ENCODE data around the gene PPFIA2.

PPFIA2 gene

GRCh38 chr12:81222846-81223592 lies 536.1 kb downstream of the PPFIA2 start:
- TF ChIP-seq EZH2 (IDR thresholded peaks at IDR 0.05; ENCODE audit: borderline replicate concordance, low read length) (no peak), CTCF (IDR thresholded peaks at IDR 0.05; ENCODE audit: low read length) (no peak)
- H3K9me3 ChIP-seq (ENCODE audit: low read length): no peaks in the 10 kb centered on the region
- H3K36me3 ChIP-seq (ENCODE audit: insufficient read depth, low read length): no peaks in the 10 kb centered on the region
- no peaks in the 10 kb centered on the region for H3K4me1 ChIP-seq (ENCODE audit: insufficient read depth, low read length, severe bottlenecking)
- H3F3A ChIP-seq (ENCODE audit: insufficient read depth, low read length): no peaks in the 10 kb centered on the region
- H3K4me3 ChIP-seq (ENCODE audit: low read depth, low read length, poor library complexity, severe bottlenecking): no peak overlapping the region
- H3K27ac ChIP-seq (ENCODE audit: low read depth, low read length, poor library complexity, severe bottlenecking): no peak overlapping the region
- H2AFZ ChIP-seq (ENCODE audit: low read length): no peak overlapping the region
- no peaks in the 10 kb centered on the region for H3K27me3 ChIP-seq (ENCODE audit: insufficient read depth, low read length)
- H3K9me2 ChIP-seq (ENCODE audit: low read depth, low read length): no peaks in the 10 kb centered on the region; the same call in 1 of the 2 replicates
- no peaks in the 10 kb centered on the region for H3K79me2 ChIP-seq (ENCODE audit: insufficient read depth, low read length)
- no peak overlapping the region for H3K9ac ChIP-seq (ENCODE audit: low read length)
- no peaks in the 10 kb centered on the region for H4K20me1 ChIP-seq (ENCODE audit: insufficient read depth, low read length)
- no peak overlapping the region for H3K4me2 ChIP-seq (ENCODE audit: low read length)

- no peaks in the 10 kb centered on the region; the same call in 1 of the 2 replicates for H3K9me2 ChIP-seq (ENCODE audit: low read depth, low read length)
- H3K9me3 ChIP-seq (ENCODE audit: low read length): no peaks in the 10 kb centered on the region
- H4K20me1 ChIP-seq (ENCODE audit: insufficient read depth, low read length): no peaks in the 10 kb centered on the region
- H3K4me2 ChIP-seq (ENCODE audit: low read length): no peak overlapping the region
- no peak overlapping the region for H2AFZ ChIP-seq (ENCODE audit: low read length)
- no peaks in the 10 kb centered on the region for H3K4me1 ChIP-seq (ENCODE audit: insufficient read depth, low read length, severe bottlenecking)
- no peak overlapping the region for H3K27ac ChIP-seq (ENCODE audit: low read depth, low read length, poor library complexity, severe bottlenecking)
- H3K4me3 ChIP-seq (ENCODE audit: low read depth, low read length, poor library complexity, severe bottlenecking): no peak overlapping the region
- H3F3A ChIP-seq (ENCODE audit: insufficient read depth, low read length): no peaks in the 10 kb centered on the region
- no peaks in the 10 kb centered on the region for H3K79me2 ChIP-seq (ENCODE audit: insufficient read depth, low read length)
- no peaks in the 10 kb centered on the region for H3K27me3 ChIP-seq (ENCODE audit: insufficient read depth, low read length)
- H3K36me3 ChIP-seq (ENCODE audit: insufficient read depth, low read length): no peaks in the 10 kb centered on the region
- no peak overlapping the region for H3K9ac ChIP-seq (ENCODE audit: low read length)
- TF ChIP-seq CTCF (IDR thresholded peaks at IDR 0.05; ENCODE audit: low read length) (no peak), EZH2 (IDR thresholded peaks at IDR 0.05; ENCODE audit: borderline replicate concordance, low read length) (no peak)
Observed at GRCh38 chr12:81221681-81222080, 537.5 kb downstream of the PPFIA2 start.

- H3K27me3 ChIP-seq (ENCODE audit: insufficient read depth, low read length): no peaks in the 10 kb centered on the region
- H2AFZ ChIP-seq (ENCODE audit: low read length): no peak overlapping the region
- no peak overlapping the region for H3K9ac ChIP-seq (ENCODE audit: low read length)
- H3K4me1 ChIP-seq (ENCODE audit: insufficient read depth, low read length, severe bottlenecking): no peaks in the 10 kb centered on the region
- H3K79me2 ChIP-seq (ENCODE audit: insufficient read depth, low read length): no peaks in the 10 kb centered on the region
- no peaks in the 10 kb centered on the region for H4K20me1 ChIP-seq (ENCODE audit: insufficient read depth, low read length)
- H3K9me3 ChIP-seq (ENCODE audit: low read length): no peaks in the 10 kb centered on the region
- TF ChIP-seq EZH2 (IDR thresholded peaks at IDR 0.05; ENCODE audit: borderline replicate concordance, low read length) (no peak), CTCF (IDR thresholded peaks at IDR 0.05; ENCODE audit: low read length) (no peak)
- H3K4me3 ChIP-seq (ENCODE audit: low read depth, low read length, poor library complexity, severe bottlenecking): no peak overlapping the region
- H3K27ac ChIP-seq (ENCODE audit: low read depth, low read length, poor library complexity, severe bottlenecking): no peak overlapping the region
- no peaks in the 10 kb centered on the region for H3K36me3 ChIP-seq (ENCODE audit: insufficient read depth, low read length)
- no peaks in the 10 kb centered on the region; the same call in 1 of the 2 replicates for H3K9me2 ChIP-seq (ENCODE audit: low read depth, low read length)
- H3F3A ChIP-seq (ENCODE audit: insufficient read depth, low read length): no peaks in the 10 kb centered on the region
- H3K4me2 ChIP-seq (ENCODE audit: low read length): no peak overlapping the region
Observed at GRCh38 chr12:81216739-81217138, 542.4 kb downstream of the PPFIA2 start.
